Endothelial cell of umbilical vein (primary cell): ENCODE data around the gene STARD13. TPM values are rescaled to one million over a fixed set of nuclear protein-coding genes. Genes with fewer than 3 reads are reported as not detected.

Experiments used
- BruUV-seq: library from RNA; stranded (reverse); fragments of 400-500 nt; replicated peaks from 2 replicates; lab custom pipeline; 2021; lab: Mats Ljungman, UMichigan
- CTCF ChIA-PET: fragments of 300-600, 350-600 bp; sonication (Branson Sonifier 250); formaldehyde crosslinking; loops from one replicate; lab custom pipeline; 2021; ENCODE audit warnings: antibody characterized with exemption, inconsistent platforms; lab: Charles Lee
- POLR2A ChIA-PET: fragments of 300-600, 350-600 bp; sonication (Branson Sonifier 250); formaldehyde crosslinking; loops from one replicate; lab custom pipeline; 2021; ENCODE audit warnings: antibody characterized with exemption, inconsistent platforms; lab: Charles Lee
- DNase-seq: peaks from one replicate; pipeline ENCODE4 v3.0.0-alpha.2; 2011; ENCODE audit warnings: low read depth, low spot score
- FAIRE-seq: peaks from 2 replicates; lab custom pipeline; 2011; peaks lifted over from hg19 to GRCh38; lab: Jason Lieb, UNC
- H2AFZ ChIP-seq: 2 replicates; pipeline ENCODE4 v1.6.0; 2012; ENCODE audit warnings: low read depth, low read length, control low read depth, inconsistent platforms
- H3K27ac ChIP-seq: 2 replicates; pipeline ENCODE4 v1.5.1; 2011; ENCODE audit warnings: low read depth, mild to moderate bottlenecking, control low read depth, low read length, moderate library complexity; ENCODE audit not compliant: insufficient read depth
- H3K27me3 ChIP-seq, 2 experiments: 2 replicates each; pipeline versions ENCODE4 v1.6.0 to v1.6.1; 2011; ENCODE audit warnings: low read length in 2 of 2, mixed read lengths in 1 of 2; ENCODE audit not compliant: control insufficient read depth in 2 of 2, insufficient read depth in 2 of 2
- H3K36me3 ChIP-seq, 2 experiments: 2 replicates in 1 of 2; 3 replicates in 1 of 2; pipeline ENCODE4 v1.5.1; 2011; ENCODE audit warnings: low read length in 2 of 2, mild to moderate bottlenecking in 1 of 2, moderate library complexity in 1 of 2; ENCODE audit not compliant: control insufficient read depth in 2 of 2, insufficient read depth in 2 of 2; ENCODE audit errors: extremely low read depth in 1 of 2
- H3K4me1 ChIP-seq: 3 replicates; pipeline ENCODE4 v1.5.1; 2011; ENCODE audit warnings: mild to moderate bottlenecking, low read length; ENCODE audit not compliant: control insufficient read depth, insufficient read depth; ENCODE audit errors: extremely low read depth
- H3K4me2 ChIP-seq: 2 replicates; pipeline ENCODE4 v1.6.1; 2011; ENCODE audit warnings: low read length, control low read depth, mixed read lengths; ENCODE audit not compliant: insufficient read depth
- H3K4me3 ChIP-seq, 3 experiments: fragments of 200-600 bp in 1 of 3; sonication (generic), shearing (Covaris generic) in 1 of 3; replicated peaks in 1 of 3; 2 replicates each; pipeline ENCODE4 v1.5.1; 2011 to 2016; ENCODE audit warnings: control low read depth in 3 of 3, low read length in 3 of 3, mild to moderate bottlenecking in 2 of 3, inconsistent platforms in 1 of 3, low read depth in 1 of 3, moderate library complexity in 1 of 3; ENCODE audit not compliant: insufficient read depth in 1 of 3
- H3K79me2 ChIP-seq: 2 replicates; pipeline ENCODE4 v1.6.0; 2012; ENCODE audit warnings: low read length, inconsistent platforms; ENCODE audit not compliant: control insufficient read depth, insufficient read depth
- H3K9ac ChIP-seq: replicated peaks from 2 replicates; pipeline ENCODE3; 2011; ENCODE audit warnings: low read length, control low read depth; ENCODE audit not compliant: insufficient read depth; ENCODE audit errors: extremely low read depth
- H3K9me1 ChIP-seq: replicated peaks from 3 replicates; pipeline ENCODE4 v1.6.0; 2011; ENCODE audit warnings: mild to moderate bottlenecking, low read length; ENCODE audit not compliant: control insufficient read depth, insufficient read depth; ENCODE audit errors: extremely low read depth
- H3K9me3 ChIP-seq: replicated peaks from 2 replicates; pipeline ENCODE4 v1.5.1; 2012; ENCODE audit warnings: low read length, inconsistent platforms; ENCODE audit not compliant: control insufficient read depth, insufficient read depth
- H4K20me1 ChIP-seq: replicated peaks from 2 replicates; pipeline ENCODE3; 2011; ENCODE audit warnings: mild to moderate bottlenecking, low read length; ENCODE audit not compliant: control insufficient read depth, insufficient read depth; ENCODE audit errors: extremely low read depth
- CTCF ChIP-seq, 2 donors: IDR thresholded peaks; 1 replicate in 1 of 2; 2 replicates in 1 of 2; pipeline ENCODE4 v1.5.1; 2011; ENCODE audit warnings: low read length in 2 of 2, mild to moderate bottlenecking in 2 of 2, moderate library complexity in 2 of 2, control low read depth in 1 of 2, inconsistent platforms in 1 of 2, low read depth in 1 of 2; ENCODE audit not compliant: insufficient read depth in 1 of 2; ENCODE audit errors: extremely low read depth in 1 of 2
- FOS ChIP-seq: IDR thresholded peaks from 2 replicates; pipeline ENCODE4 v1.6.1; 2011; ENCODE audit warnings: mild to moderate bottlenecking, low read length, moderate library complexity, borderline replicate concordance; ENCODE audit not compliant: insufficient read depth
- GATA2 ChIP-seq: IDR thresholded peaks from 2 replicates; pipeline ENCODE4 v1.7.0; 2011; ENCODE audit warnings: low read depth, mild to moderate bottlenecking, moderate library complexity, mixed read lengths, low read length; ENCODE audit not compliant: insufficient read length, insufficient read depth
- MAX ChIP-seq: IDR thresholded peaks from 2 replicates; pipeline ENCODE4 v1.6.1; 2011; ENCODE audit not compliant: insufficient read depth, insufficient read length
- POLR2A ChIP-seq: IDR thresholded peaks from 2 replicates; pipeline ENCODE4 v1.6.1; 2012; ENCODE audit warnings: low read depth, mild to moderate bottlenecking, control low read depth, low read length
- POLR2AphosphoS5 ChIP-seq: IDR thresholded peaks from 2 replicates; pipeline ENCODE4 v1.6.1; 2012; ENCODE audit warnings: low read depth, mild to moderate bottlenecking, control low read depth, low read length, moderate library complexity; ENCODE audit not compliant: insufficient read depth
- dilution Hi-C: fragments of 300-500 bp; cut with MboI; formaldehyde crosslinking; loops from one replicate; pipeline ENCODE4 v1.15.0; 2019; ENCODE audit warnings: low sequenced_read_pairs; ENCODE audit not compliant: extremely low pct_ligation_motif_present
- intact Hi-C: fragments of 100-400 bp; cut with micrococcal nuclease; formaldehyde crosslinking; loops from one replicate; pipeline ENCODE4 v1.10.0; 2022
- polyA plus RNA-seq, 4 experiments: library from polyadenylated mRNA; depleted of rRNA in 3 of 4; stranded (reverse) in 3 of 4; unstranded in 1 of 4; fragments of >200 nt; gene quantifications; 2 replicates each; pipeline versions ENCODE4 v1.2.1 to v1.2.3, GENCODE V29; 2011 to 2012; ENCODE audit warnings: missing spikeins in 1 of 4
- total RNA-seq: library from RNA; stranded (reverse); gene quantifications from 2 replicates; pipeline ENCODE4 v1.2.3, GENCODE V29; 2021

The STARD13 gene
- total and polyA plus RNA-seq, 2 donors (not counting 3 experiments of a cell fraction or from before 2014, with no cell fraction given) = 11.0 to 47.7 TPM

GRCh38 chr13:33174491-33174890 is 111.1 kb downstream of the STARD13 start:
- Histone ChIP-seq H3K27me3 (no peaks in the 10 kb centered on the region), H3K36me3 (no peaks in the 10 kb centered on the region), H3K9me3 (no peaks in the 10 kb centered on the region), H4K20me1 (no peaks in the 10 kb centered on the region), H3K9me1 (no peaks in the 10 kb centered on the region), H3K4me3 (no peak overlapping the region), H3K9ac (no peak overlapping the region), H3K4me2 (no peak overlapping the region), H3K79me2 (peaks cover 57% of the 10 kb centered on the region), H2AFZ (no peak overlapping the region), H3K27ac (no peak overlapping the region), H3K4me1 (peaks cover 10% of the 10 kb centered on the region)
- TF ChIP-seq CTCF (IDR thresholded peaks at IDR 0.05; ENCODE audit: extremely low read depth in 1 of 2, insufficient read depth in 1 of 2, low read depth in 1 of 2, low read length in 2 of 2) = no peak
- FAIRE-seq (no peak), DNase-seq (no peak)
- ChIA-PET CTCF (interaction anchor here (1.9 kb wide), 1 partner anchor 18 kb away, joined by 6 read pairs; no protein-coding TSS in a partner anchor), POLR2A (no interaction called here)
- intact Hi-C loops (no loop called here), dilution Hi-C loops (no loop called here)
- BruUV-seq = no TSS peak

GRCh38 chr13:33172911-33173310 is 112.6 kb downstream of the STARD13 start:
- Histone ChIP-seq H3K79me2 (peaks cover 58% of the 10 kb centered on the region), H3K9me1 (no peaks in the 10 kb centered on the region), H3K27ac (no peak overlapping the region), H3K4me2 (no peak overlapping the region), H3K4me3 (no peak overlapping the region), H4K20me1 (no peaks in the 10 kb centered on the region), H3K9ac (no peak overlapping the region), H3K4me1 (peaks cover 22% of the 10 kb centered on the region), H2AFZ (no peak overlapping the region), H3K9me3 (no peaks in the 10 kb centered on the region), H3K36me3 (no peaks in the 10 kb centered on the region), H3K27me3 (no peaks in the 10 kb centered on the region)
- CTCF ChIA-PET = no interaction called here
- dilution Hi-C loops = no loop called here
- no peak for DNase-seq
- no peak for FAIRE-seq
- POLR2A ChIA-PET = no interaction called here
- no TSS peak for BruUV-seq
- TF ChIP-seq CTCF (IDR thresholded peaks at IDR 0.05; ENCODE audit: extremely low read depth in 1 of 2, insufficient read depth in 1 of 2, low read depth in 1 of 2, low read length in 2 of 2) (no peak), POLR2A (no peak), POLR2AphosphoS5 (no peak), GATA2 (no peak), FOS (no peak), MAX (no peak)
- intact Hi-C loops = no loop called here
